ENCODE data around the gene CBLN3. TPM values are rescaled to one million over a fixed set of nuclear protein-coding genes. Genes with fewer than 3 reads are reported as not detected.
"Not testable (repeated sequence)": the region's sequence is repeated elsewhere in the genome, so short reads cannot be mapped to it uniquely, and the experiment has no call there.

CBLN3 gene
- total RNA-seq, 2 donors from 2014 or later: 0.33 to 4.9 TPM

- peak; percentile 73 for ATAC-seq
- no peak overlapping the region for H3K27ac ChIP-seq
- H3K36me3 ChIP-seq (replicated peaks in 1 of 2; ENCODE audit: insufficient read depth in 1 of 2, low read depth in 2 of 2): no peaks in the 10 kb centered on the region
- intact Hi-C loops (cut with DNase I): no loop called here
- TF ChIP-seq CTCF (IDR thresholded peaks at IDR 0.05): peak in 2 of 7 experiments; percentile 8 to 18
- TF ChIP-seq POLR2A (IDR thresholded peaks at IDR 0.05): no peak
- no peaks in the 10 kb centered on the region for H3K4me1 ChIP-seq
- 43 to 54% methylated on average over 8 of the region's 8 CpGs for WGBS, 2 donors
- H3K4me3 ChIP-seq: no peak overlapping the region
- DNase-seq: no peak
- no peaks in the 10 kb centered on the region for H3K9me3 ChIP-seq
- H3K27me3 ChIP-seq: no peaks in the 10 kb centered on the region
Measured at GRCh38 chr14:24392325-24393091, 37.0 kb downstream of the CBLN3 start.

GRCh38 chr14:24390701-24391468 lies 38.6 kb downstream of the CBLN3 start:
- intact Hi-C loops (cut with DNase I): no loop called here
- 62 to 72% methylated on average over 6 of the region's 6 CpGs for WGBS, 2 donors
- ATAC-seq: no peak

GRCh38 chr14:24389226-24389848 lies 40.1 kb downstream of the CBLN3 start:
- no peaks in the 10 kb centered on the region for H3K36me3 ChIP-seq (replicated peaks in 1 of 2; ENCODE audit: insufficient read depth in 1 of 2, low read depth in 2 of 2)
- TF ChIP-seq POLR2A (IDR thresholded peaks at IDR 0.05) (no peak), CTCF (IDR thresholded peaks at IDR 0.05) (no peak)
- DNase-seq: no peak
- H3K27ac ChIP-seq: no peak overlapping the region
- WGBS, 2 donors: 75 to 78% methylated on average over 11 of the region's 11 CpGs
- H3K4me1 ChIP-seq: peaks cover 4% of the 10 kb centered on the region
- H3K27me3 ChIP-seq: no peaks in the 10 kb centered on the region
- no peaks in the 10 kb centered on the region for H3K9me3 ChIP-seq
- no peak overlapping the region for H3K4me3 ChIP-seq
- intact Hi-C loops (cut with DNase I): no loop called here
- no peak for ATAC-seq

More at GRCh38 chr14:24390701-24391468, 38.6 kb downstream of the CBLN3 start:
- Histone ChIP-seq H3K27me3 (no peaks in the 10 kb centered on the region), H3K9me3 (no peaks in the 10 kb centered on the region), H3K4me3 (no peak overlapping the region), H3K27ac (no peak overlapping the region), H3K4me1 (peaks cover 4% of the 10 kb centered on the region), H3K36me3 (replicated peaks in 1 of 2; ENCODE audit: insufficient read depth in 1 of 2, low read depth in 2 of 2) (no peaks in the 10 kb centered on the region)
- DNase-seq: no peak
- no peak for TF ChIP-seq CTCF (IDR thresholded peaks at IDR 0.05)
- TF ChIP-seq POLR2A (IDR thresholded peaks at IDR 0.05): no peak

GRCh38 chr14:24388474-24389179 lies 40.8 kb downstream of the CBLN3 start:
- H3K27me3 ChIP-seq: no peaks in the 10 kb centered on the region
- TF ChIP-seq POLR2A (IDR thresholded peaks at IDR 0.05): no peak
- TF ChIP-seq CTCF (IDR thresholded peaks at IDR 0.05): no peak
- H3K27ac ChIP-seq: no peak overlapping the region
- no peak overlapping the region for H3K4me3 ChIP-seq
- no peak for DNase-seq
- H3K36me3 ChIP-seq (replicated peaks in 1 of 2; ENCODE audit: insufficient read depth in 1 of 2, low read depth in 2 of 2): no peaks in the 10 kb centered on the region
- intact Hi-C loops (cut with DNase I): no loop called here
- no peaks in the 10 kb centered on the region for H3K9me3 ChIP-seq
- peaks cover 4% of the 10 kb centered on the region for H3K4me1 ChIP-seq
- ATAC-seq: no peak
- 68 to 73% methylated on average over 2 of the region's 2 CpGs for WGBS, 2 donors

GRCh38 chr14:24387579-24387978 lies 41.9 kb downstream of the CBLN3 start:
- H3K4me3 ChIP-seq; intact Hi-C loops (cut with DNase I); ATAC-seq; DNase-seq; H3K27ac ChIP-seq; H3K4me1 ChIP-seq; H3K9me3 ChIP-seq; H3K27me3 ChIP-seq; H3K36me3 ChIP-seq (replicated peaks in 1 of 2; ENCODE audit: insufficient read depth in 1 of 2, low read depth in 2 of 2): not testable (repeated sequence)
- 75 to 81% methylated on average over 5 of the region's 5 CpGs for WGBS, 2 donors
